ENCODE measurements around the gene WDR54.

DNA sequence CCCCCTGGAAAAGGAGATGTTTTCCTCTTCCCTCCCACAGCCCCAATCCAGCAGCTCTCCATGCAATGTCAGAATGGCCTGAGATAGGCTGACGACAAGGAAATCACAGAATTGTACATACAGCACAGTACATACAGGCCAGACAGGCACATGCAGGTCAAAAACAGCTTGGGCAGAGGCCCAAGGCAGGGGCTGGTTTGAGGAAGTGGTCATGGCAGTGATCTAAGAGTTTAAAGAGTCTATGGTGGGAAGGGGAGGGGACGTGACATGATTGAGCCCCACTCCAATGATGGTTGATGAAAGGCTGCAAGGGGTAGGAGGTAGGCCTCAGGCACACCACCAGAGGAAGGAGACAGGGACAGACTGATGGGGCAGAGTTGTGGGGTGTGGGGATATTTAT, 45.7 kb upstream of the WDR54 start:
- TF ChIP-seq EZH2 (IDR thresholded peaks at IDR 0.05) (no peak), POLR2AphosphoS5 (IDR thresholded peaks at IDR 0.05; ENCODE audit: borderline replicate concordance, low read depth, low read length) (no peak), FOXP2 (optimal IDR thresholded peaks at IDR 0.05; ENCODE audit: control extremely low read depth, extremely low read length, insufficient read depth) (no peak)

All from SK-N-MC (cell line).